Right atrium auricular region (tissue), 2 donors: ENCODE data around the gene PLEKHG4. TPM values are rescaled to one million over a fixed set of nuclear protein-coding genes. Genes with fewer than 3 reads are reported as not detected.

Experiments
- DNase-seq: peaks from one replicate; pipeline ENCODE4 v3.0.0-alpha.2; 2019; ENCODE audit warnings: low spot score
- H3K27ac ChIP-seq, 2 donors: fragments of 200-600 bp; sonication (generic); 1 replicate in 1 of 2; 2 replicates in 1 of 2; pipeline ENCODE4 v1.5.1; 2016 to 2019
- H3K27me3 ChIP-seq, 2 donors: fragments of 200-600 bp; sonication (generic); one replicate each; pipeline versions ENCODE4 v1.5.1 to v1.6.0; 2017 to 2019
- H3K36me3 ChIP-seq: fragments of 200-600 bp; sonication (generic); one replicate; pipeline ENCODE4 v1.5.1; 2016
- H3K4me1 ChIP-seq, 2 donors: fragments of 200-600 bp; sonication (generic); one replicate each; pipeline versions ENCODE4 v1.5.1 to v1.6.0; 2017 to 2019
- H3K4me3 ChIP-seq, 2 donors: fragments of 200-600 bp; sonication (generic); 1 replicate in 1 of 2; 2 replicates in 1 of 2; pipeline ENCODE4 v1.5.1; 2017 to 2019; ENCODE audit warnings: mild to moderate bottlenecking in 1 of 2, moderate library complexity in 1 of 2
- H3K9me3 ChIP-seq, 2 donors: fragments of 200-600 bp; sonication (generic); one replicate each; pipeline ENCODE4 v1.5.1; 2019
- CTCF ChIP-seq, 2 donors: fragments of 200-600 bp; sonication (generic); IDR thresholded peaks; one replicate each; pipeline ENCODE4 v1.5.1; 2019; ENCODE audit warnings: antibody characterized with exemption in 2 of 2
- total RNA-seq, 2 donors: library from RNA; depleted of rRNA; stranded (reverse); fragments of >200 nt; gene quantifications; one replicate each; pipeline ENCODE4 v1.1.0, GENCODE V29; 2016

Gene PLEKHG4
- total RNA-seq, 2 donors from 2014 or later: 1.1 to 3.9 TPM

- no peak for DNase-seq
- Histone ChIP-seq H3K9me3 (no peaks in the 10 kb centered on the region), H3K4me3 (no peak overlapping the region), H3K27ac (no peak overlapping the region), H3K27me3 (no peaks in the 10 kb centered on the region), H3K4me1 (no peaks in the 10 kb centered on the region), H3K36me3 (peaks cover 97% of the 10 kb centered on the region)
- TF ChIP-seq CTCF (IDR thresholded peaks at IDR 0.05): no peak
These were observed 45.1 kb upstream of the PLEKHG4 start for GRCh38 chr16:67234180-67234597.

- DNase-seq: no peak
These were observed 43.3 kb upstream of the PLEKHG4 start for GRCh38 chr16:67235816-67236562.

GRCh38 chr16:67236563-67237395 lies 42.6 kb upstream of the PLEKHG4 start:
- Histone ChIP-seq H3K4me3 (no peak overlapping the region), H3K9me3 (no peaks in the 10 kb centered on the region), H3K27ac (no peak overlapping the region), H3K36me3 (peaks cover 78% of the 10 kb centered on the region), H3K4me1 (peaks cover 0 to 21% of the 10 kb centered on the region in 2 donors), H3K27me3 (no peaks in the 10 kb centered on the region)
- DNase-seq: no peak
- TF ChIP-seq CTCF (IDR thresholded peaks at IDR 0.05): no peak

More at GRCh38 chr16:67235816-67236562, 43.3 kb upstream of the PLEKHG4 start:
- H3K27ac ChIP-seq: no peak overlapping the region
- H3K4me3 ChIP-seq: no peak overlapping the region
- H3K9me3 ChIP-seq: no peaks in the 10 kb centered on the region
- peaks cover 86% of the 10 kb centered on the region for H3K36me3 ChIP-seq
- H3K27me3 ChIP-seq: no peaks in the 10 kb centered on the region
- peaks cover 0 to 13% of the 10 kb centered on the region in 2 donors for H3K4me1 ChIP-seq
- no peak for TF ChIP-seq CTCF (IDR thresholded peaks at IDR 0.05)

GRCh38 chr16:67237396-67238277 lies 41.7 kb upstream of the PLEKHG4 start:
- Histone ChIP-seq H3K9me3 (no peaks in the 10 kb centered on the region), H3K27me3 (no peaks in the 10 kb centered on the region), H3K27ac (no peak overlapping the region), H3K4me3 (no peak overlapping the region), H3K4me1 (peaks cover 0 to 29% of the 10 kb centered on the region in 2 donors), H3K36me3 (peaks cover 72% of the 10 kb centered on the region)
- DNase-seq: no peak
- no peak for TF ChIP-seq CTCF (IDR thresholded peaks at IDR 0.05)

- no peak for DNase-seq
These were observed 41.1 kb upstream of the PLEKHG4 start for GRCh38 chr16:67238278-67238575.

More at GRCh38 chr16:67238278-67238575, 41.1 kb upstream of the PLEKHG4 start:
- Histone ChIP-seq H3K27me3 (no peaks in the 10 kb centered on the region), H3K4me1 (peaks cover 0 to 35% of the 10 kb centered on the region in 2 donors), H3K27ac (no peak overlapping the region), H3K36me3 (peaks cover 66% of the 10 kb centered on the region), H3K4me3 (no peak overlapping the region), H3K9me3 (no peaks in the 10 kb centered on the region)
- TF ChIP-seq CTCF (IDR thresholded peaks at IDR 0.05): no peak
